Colon (tissue), 2 donors: Measurements from ENCODE around the gene CBFA2T3.
"Not testable (repeated sequence)": the region's sequence is repeated elsewhere in the genome, so short reads cannot be mapped to it uniquely, and the experiment has no call there.

ENCODE experiments used
- FAIRE-seq: peaks from 2 replicates; lab custom pipeline; 2012; peaks lifted over from hg19 to GRCh38; lab: Jason Lieb, UNC
- donor health status: control.
- donor health status: control.

Gene CBFA2T3

DNA sequence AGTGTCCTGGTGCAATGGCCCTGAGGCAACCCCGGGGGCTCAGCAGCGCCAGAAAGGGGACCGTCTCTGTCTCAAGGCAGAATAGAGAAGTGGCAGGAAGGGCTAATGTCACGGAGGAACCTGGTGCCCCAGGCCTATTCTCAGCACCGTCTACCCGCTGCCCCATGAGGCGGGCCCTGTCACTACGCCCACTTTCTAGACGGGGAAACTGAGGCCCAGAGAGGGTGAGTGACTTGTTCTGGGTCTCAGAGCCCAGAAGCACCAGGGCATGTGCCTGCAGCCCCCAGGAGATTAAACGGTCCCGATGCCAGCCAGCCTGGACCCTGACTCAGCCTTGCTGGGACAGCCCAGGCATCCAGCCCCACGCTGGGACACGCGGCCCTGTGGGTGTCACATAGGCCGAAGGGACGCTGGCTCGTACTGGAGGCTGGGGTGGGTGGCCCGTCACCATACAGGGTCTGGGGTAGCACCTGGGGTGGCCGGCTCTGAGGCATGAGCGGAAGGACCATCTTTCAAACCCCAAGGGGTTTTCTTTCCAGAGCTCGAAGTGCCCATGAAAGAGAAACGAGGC, 70.4 kb downstream of the CBFA2T3 start:
- no peak for FAIRE-seq

DNA sequence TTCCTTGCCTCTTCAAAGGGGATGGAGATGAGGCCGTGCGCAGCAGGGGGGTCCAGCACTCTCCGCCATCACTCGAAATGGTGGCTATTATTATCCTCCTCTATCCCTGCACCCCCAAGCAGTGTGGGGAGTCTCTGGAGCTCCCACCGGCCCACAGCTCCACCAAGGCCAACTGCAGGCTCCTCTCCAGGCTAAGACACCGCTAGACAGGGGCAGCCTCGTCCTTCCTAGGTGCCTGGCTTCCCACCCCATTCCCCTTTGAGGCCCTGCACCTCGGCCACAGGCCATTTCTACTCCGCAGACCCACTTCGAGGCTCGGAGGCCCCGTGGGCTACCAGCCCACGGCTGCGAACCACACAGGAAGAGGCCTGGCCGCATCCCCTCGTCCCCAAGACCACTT, 71.0 kb downstream of the CBFA2T3 start:
- FAIRE-seq: no peak

DNA sequence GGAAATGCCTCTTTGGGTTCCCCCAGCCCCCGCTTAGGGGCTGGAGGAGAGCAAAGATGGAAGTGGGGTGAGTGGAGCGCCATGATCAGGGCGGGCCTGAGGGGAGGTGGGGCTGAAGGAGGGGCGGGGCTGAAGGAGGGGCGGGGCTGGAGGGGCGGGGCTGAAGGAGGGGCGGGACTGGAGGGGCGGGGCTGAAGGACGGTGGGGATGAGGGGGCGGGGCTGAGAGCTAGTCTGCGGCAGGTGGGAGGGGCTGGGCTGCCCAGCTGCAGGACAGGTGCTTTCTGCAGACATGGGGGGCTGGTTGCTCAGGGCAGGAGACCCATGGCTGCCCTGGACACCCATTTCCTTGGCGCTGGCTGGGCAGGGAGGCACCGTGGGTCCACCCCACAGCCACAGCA, 71.4 kb downstream of the CBFA2T3 start:
- FAIRE-seq: no peak

DNA sequence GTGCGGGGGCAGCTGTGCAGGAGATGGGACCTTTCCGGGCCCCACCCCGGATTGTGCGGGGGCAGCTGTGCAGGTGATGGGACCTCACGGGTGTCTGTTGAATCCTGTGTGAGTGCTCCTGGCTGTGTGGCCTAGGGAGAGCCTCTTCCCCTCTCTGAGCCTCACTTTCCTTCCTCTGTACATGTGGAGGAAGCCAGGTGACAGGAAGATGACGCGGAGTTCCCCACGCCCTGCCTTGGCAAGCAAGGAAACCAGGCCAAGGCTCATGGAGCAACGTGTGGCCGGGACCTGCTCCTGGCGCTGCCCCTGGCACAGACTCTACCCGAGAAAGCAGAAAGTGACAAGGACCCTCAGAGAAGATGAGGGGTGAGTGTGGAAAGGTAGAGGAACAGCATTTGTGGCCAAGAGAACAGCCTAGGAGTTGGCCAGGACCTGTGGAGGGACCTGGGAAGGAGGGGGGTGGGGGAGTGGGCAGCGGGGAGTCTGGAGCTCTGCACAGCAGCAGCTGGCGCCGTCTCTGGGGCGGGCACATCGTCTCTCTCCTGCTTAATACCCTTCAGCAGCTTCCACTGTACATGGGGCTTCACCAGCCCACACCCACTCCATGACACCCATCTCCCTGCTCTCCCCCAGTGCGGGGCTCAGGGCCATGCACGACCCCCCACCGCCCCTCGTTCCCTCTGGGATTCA, 72.2 kb downstream of the CBFA2T3 start:
- no peak for FAIRE-seq

DNA sequence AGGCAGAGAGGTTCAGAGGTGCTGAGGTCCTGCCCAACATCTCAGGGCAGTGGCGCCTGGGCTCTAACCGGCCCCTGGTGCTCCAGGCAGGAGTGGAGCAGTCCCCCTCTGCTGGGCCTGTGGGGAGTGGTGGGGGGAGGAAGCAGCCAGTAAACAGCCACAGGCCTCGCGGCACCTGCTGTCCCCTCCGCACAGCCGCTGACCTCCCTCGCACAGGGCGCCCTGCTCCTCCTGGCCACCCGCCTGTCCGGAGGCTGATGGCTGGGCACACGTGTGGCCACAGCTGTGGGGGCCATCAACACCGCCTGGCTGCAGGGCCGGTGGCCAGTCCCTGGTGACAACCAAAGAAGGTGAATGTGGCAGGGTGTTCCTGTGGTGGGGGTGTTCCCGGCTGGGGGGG, 73.7 kb downstream of the CBFA2T3 start:
- FAIRE-seq: no peak

DNA sequence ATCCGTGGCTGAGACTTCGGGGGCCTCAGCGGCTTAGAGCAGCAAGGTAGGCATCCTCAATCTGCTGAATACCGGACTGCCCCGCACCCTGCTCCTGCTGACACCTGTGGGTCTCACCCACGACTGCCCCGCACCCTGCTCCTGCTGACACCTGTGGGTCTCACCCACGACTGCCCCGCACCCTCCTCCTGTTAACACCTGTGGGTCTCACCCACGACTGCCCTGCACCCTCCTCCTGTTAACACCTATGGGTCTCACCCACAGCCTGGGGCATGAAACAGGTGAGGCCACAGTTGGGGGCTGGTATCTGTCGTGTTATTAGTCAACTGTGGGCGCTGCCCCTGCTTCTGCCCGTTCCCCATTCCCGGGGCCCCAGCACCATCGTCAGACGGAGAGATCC, 74.3 kb downstream of the CBFA2T3 start:
- FAIRE-seq: no peak

DNA sequence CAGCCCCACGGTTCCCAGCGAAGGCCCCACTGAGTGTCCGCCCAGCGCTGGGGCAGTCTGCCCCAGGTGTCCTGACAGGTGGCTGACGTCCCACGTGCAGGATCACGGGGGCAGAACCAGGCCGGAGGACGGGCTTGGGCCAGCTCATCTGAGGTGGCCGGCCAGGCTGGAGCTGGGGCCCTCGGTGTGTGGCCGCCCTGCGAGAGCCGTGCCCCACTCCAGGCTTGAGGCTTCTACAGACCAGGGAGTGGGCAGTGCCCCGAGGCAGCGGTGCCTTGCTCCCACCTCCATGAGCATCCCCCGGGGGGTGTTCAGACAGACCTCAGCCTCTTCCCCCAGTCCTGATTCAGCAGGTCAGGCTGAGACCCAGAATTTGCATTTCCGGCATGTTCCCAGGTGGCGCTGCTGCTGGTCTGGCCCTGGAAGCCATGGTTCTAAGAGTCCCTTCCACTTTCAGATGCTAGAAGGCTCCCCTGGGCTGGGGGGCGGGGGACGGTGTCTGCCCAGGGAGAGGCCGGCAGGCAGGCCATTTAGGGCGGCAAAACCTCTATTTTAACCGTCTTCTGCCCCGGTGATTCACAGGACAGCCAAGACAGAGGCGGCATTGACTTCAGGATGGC, 75.2 kb downstream of the CBFA2T3 start:
- no peak for FAIRE-seq

DNA sequence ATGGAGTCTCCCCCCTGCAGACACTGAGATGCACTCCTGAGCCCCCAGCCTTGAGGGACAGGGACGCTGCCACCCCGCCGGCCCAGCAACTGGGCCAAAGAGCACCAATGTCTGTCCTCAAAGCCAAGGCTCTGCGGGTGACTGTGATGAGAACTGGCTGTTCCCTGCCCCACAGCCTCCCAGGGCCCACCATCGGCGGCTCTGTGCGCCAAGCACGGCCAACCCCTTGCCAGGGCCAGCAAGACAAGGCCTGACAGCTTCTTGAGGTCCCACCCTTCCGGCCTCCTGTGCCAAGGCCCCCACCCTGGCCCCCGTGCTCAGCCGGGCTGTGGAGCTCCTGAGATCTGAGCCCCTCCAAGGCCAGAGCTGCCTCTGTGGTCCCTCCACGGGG, 76.3 kb downstream of the CBFA2T3 start:
- no peak for FAIRE-seq

DNA sequence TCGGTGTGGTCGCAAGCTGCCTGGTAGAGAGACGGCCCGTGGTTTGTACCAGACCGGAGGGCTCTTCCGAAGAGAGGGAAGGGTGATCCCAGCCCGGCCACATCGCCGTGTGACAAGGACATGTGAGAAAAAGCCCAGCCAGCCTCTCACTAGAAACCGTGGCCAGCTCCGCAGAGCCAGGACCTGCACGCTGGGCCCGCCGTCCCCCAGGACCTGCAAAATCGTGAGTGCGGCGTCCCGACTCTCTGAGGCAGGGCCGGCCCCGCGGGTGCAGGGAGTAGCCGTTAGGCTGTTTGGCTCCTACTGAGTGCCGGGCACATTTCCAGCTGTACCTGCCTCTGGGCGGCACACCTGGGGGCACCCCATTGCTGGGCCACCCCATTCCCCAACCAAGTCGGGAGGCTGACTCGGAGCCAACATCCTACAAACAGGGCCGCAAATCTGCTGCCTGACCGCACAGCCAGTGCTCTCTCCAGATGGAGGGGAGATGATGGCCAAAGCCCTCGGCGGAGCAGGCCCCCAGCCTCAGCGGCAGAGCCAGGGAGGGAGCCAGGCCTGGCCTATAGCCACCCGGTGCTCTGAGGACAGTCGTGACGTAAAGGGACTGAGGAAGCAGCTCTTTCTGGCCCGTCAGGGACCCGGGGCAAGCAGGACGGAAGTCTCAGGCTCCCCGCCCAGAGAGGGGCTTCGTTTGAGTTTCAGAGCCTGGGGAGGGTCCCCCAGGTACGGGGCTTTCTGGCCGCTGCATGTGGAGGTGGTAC, 76.9 kb downstream of the CBFA2T3 start:
- no peak for FAIRE-seq

DNA sequence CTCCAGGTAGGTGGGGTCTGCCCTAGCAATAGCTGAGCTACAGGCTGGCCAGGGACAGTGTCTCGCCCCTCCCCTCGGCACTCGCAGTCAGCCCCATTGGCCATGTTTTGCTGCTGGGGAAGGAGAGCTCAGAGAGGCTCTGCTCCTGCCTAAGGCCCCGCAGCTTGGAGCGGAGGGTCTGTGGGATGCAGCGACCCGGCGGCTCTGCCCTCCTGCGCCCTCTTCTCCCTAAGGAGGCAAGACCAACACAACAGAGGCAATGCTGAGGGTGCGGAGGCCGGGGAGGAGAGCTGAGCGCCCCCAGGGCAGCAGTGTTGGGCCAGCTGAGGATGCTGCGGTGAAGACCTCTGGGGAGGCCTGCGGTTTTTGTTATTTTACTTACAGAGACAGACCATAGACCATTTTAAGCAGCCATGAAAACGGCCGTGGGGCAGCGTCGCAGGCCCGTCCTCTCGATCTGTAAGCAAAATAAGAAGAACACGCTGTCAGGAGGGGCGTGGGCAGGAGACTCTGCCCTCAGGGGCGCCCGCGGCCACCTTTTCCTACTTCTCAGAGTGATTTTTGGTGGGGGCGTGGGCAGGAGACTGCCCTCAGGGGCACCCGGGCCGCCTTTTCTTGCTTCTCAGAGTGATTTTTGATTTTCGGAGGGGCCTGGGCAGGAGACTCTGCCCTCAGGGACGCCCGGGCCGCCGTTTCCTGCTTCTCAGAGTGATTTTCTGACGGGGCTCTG, 79.1 kb downstream of the CBFA2T3 start:
- no peak for FAIRE-seq

DNA sequence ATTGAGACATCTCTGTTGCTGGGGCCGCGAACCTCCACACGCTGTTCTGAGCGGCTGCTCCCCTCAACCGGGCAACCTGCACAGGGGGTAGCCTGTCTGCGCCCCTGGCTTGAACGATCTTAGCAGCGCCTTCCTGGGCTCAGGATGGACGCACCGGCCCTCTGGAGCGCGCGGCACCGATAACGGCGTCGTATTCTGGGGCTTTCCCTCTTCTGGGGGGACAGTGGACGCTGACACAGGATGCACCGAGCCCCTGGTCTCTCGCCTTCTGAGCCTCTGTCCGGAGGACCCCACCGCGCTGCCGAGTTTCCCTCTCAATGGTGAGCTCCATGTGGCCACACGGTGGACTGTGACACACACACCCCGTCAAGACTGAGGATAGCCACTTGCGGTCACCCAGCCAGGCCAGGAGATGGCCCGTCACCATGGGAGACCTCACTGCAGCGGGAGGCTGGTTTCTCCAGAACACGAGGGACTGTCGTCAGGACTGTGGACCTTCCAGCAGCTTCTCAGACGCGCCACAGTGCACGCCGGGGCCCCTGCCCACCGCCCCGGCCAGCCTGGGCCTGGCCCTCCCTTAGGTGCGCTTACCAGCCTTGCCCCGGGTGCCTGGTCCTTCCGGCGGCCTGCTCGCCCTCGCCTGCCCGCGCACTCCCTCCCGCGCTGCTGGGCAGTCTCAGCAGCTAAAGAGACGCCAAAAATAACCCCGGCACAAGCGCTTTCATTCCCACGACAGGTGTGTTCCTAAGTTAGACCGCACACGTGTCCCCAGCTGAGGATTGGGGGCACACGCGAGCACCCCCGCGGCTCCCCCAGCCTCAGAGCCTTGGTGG, 80.6 kb downstream of the CBFA2T3 start:
- no peak for FAIRE-seq

DNA sequence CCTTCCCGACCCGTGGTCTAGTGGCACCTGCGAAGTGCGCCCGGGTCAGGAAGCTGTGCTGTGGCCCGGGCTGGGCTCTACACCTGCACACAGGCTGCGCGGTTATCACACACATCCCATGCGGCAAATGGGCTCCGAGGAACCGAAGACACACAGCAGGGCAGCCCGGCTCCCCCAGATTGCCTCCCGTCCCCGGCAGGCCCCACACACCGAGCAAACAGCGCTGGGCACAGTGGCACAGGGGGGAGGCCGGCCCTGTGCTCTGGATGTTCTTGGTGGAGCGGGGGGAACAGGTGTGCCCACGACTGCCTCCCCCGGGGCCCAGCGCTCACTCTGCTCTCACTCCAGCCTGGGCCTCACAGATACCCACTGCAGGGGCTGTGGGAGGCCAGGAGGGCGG, 81.7 kb downstream of the CBFA2T3 start:
- no peak for FAIRE-seq

DNA sequence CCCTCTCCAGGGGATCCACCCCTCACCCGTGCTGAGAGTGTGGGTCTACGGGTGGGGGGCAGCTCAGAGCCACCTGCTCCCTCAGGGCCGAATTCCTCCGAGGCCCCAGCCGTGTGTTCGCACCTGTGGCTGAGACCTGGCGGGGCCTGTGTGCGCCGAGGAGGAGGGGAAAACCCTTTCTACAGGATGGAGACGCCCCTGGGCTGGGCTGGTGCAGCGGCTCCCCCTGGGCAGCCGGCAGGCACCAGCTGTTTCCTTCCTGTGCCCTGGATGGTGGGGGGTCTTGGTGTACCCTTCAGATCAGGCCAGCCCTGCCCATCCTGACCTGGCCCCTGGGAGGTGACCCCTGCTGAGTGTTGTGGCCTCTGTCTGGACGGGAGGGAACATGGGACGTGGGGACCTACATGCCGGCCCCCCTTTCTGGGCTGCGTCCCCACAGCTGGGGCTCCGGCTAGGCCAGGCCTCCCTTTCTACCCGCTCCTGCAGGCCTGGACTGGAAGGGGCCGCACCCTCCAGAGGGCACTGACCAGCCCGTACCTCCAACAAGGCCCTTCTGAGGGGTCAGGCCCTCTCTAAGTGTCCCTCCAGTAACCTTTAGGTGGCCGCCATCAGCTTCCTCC, 82.2 kb downstream of the CBFA2T3 start:
- FAIRE-seq: no peak

DNA sequence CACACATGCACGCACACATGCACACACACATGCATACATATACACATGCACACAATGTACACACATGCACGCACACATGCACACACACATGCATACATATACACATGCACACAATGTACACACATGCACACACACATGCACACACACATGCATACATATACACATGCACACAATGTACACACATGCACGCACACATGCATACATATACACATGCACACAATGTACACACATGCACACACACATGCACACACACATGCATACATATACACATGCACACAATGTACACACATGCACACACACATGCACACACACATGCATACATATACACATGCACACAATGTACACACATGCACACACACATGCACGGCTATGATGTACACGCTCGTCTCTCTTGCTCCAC, 82.7 kb downstream of the CBFA2T3 start:
- not testable (repeated sequence) for FAIRE-seq

DNA sequence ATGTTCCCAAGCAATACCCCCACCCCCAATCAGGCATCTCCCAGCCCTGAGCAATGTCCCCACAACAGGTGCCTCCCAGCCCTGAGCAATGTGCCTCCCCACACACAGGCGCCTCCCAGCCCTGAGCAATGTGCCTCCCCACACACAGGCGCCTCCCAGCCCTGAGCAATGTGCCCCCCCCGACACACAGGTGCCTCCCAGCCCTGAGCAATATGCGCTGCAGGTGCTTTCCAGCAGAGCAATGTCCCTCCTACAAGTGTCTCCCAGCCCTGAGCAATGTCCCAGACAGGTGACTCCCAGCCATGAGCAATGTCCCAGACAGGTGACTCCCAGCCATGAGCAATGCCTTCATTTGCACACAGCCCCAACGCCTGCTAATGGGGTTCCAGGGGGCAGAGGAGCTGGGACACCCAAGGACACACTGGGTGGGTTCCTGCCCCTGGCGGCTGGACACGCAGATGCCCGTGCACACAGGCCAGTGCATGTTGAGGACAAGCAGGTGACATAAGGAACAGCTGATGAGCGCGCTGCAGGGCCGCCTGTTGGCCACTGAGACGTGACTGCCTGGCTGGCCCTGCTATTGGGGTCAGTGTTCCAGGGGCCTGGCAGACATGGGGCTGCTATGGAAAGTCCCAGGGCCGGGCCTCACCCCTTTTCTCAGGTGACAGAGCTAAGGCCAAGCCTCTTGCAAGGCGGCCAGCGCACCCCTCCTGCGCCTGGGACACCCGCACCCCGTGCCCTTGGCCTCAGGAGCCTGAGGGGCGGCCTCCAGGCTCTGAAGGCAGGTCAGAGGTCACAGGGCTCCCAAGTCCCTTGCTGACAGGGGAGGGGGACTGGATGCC, 83.7 kb downstream of the CBFA2T3 start:
- no peak for FAIRE-seq

DNA sequence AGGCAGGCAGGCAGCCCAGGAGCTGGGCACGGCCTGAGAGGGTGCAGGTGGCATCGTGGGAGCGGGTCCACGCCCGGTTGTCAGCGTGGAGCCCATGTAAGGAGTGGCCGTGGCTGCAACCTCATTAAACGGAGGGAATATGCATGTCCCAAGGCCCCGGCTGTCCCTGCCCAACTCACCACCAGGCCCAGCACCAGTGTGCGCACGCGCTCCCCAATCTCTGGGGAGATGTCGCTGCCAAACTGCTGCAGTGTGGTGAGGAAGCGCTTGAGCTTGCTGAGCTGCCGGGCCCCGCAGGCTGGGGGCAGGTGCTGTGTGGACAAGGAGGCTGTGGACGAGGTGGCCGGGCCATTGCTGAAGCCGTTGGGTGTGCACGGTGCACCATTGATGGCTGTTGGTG, 84.9 kb downstream of the CBFA2T3 start:
- FAIRE-seq: no peak

DNA sequence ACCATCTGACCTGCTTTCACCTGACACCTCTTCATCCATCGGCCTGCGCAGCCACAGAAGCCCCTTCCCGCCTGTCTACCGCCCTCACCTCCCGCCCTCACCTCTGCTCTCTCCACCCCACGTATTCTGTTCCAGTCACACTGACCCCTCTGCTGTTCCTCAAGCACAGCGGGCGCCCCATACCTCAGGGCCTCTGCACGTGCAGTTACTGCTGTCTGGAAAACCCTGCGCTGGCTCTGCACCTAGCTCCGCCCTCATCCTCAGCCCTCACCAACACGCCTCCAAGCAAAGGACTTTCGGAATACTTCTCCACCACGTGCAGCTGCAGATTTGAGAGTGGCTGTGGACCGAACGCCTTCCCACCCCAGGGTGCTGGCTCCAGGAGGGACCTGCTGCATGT, 85.9 kb downstream of the CBFA2T3 start:
- no peak for FAIRE-seq

DNA sequence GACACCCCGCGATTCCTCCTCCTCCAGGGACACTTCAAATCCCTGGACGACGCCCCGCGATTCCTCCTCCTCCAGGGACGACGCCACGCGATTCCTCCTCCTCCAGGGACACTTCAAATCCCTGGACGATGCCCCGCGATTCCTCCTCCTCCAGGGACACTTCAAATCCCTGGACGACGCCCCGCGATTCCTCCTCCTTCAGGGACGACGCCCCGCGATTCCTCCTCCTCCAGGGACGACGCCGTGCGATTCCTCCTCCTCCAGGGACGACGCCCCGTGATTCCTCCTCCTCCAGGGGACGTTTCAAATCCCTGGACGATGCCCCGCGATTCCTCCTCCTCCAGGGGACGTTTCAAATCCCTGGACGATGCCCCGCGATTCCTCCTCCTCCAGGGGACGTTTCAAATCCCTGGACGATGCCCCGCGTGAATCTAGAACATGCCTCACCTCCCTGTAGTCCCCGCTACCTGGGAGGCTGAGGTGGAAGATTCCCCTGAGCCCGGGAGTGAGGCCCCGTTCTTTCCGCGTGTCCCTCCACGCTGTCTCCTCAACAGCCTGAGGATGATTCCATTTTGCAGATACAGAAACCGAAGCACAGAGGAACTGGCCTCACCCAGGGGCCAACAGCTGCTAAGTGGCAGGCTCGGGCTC, 87.2 kb downstream of the CBFA2T3 start:
- not testable (repeated sequence) for FAIRE-seq
